KG1 (cell line): ENCODE data around the gene TMEM235.
A peak's percentile ranks its signal among the peaks of the same experiment; 100 is the strongest.

Experiments
- DNase-seq: peaks from one replicate; lab custom pipeline; 2025; lab: John Stamatoyannopoulos, UW

TMEM235 gene

GRCh38 chr17:78230996-78231935 lies at the start of gene TMEM235:
Gene TMEM235 (plus strand): TSS chr17:78231631. CDS start chr17:78232024, 393 bp downstream.
- no peak for DNase-seq

GRCh38 chr17:78182504-78182903 lies 48.9 kb upstream of the TMEM235 start:
- no peak for DNase-seq

GRCh38 chr17:78183916-78184315 lies 47.5 kb upstream of the TMEM235 start:
- no peak for DNase-seq

GRCh38 chr17:78184351-78184750 lies 47.1 kb upstream of the TMEM235 start:
- no peak for DNase-seq

- DNase-seq, result no peak
Observed at GRCh38 chr17:78184868-78185267, 46.6 kb upstream of the TMEM235 start.

GRCh38 chr17:78185981-78186691 lies 45.3 kb upstream of the TMEM235 start:
- DNase-seq, result no peak

- DNase-seq, result peak; percentile 94
Observed at GRCh38 chr17:78186692-78187595, 44.5 kb upstream of the TMEM235 start, which contains the start of the genes AFMID and TK1. Gene AFMID (plus strand): TSS chr17:78187362. CDS start chr17:78187371, 9 bp downstream. Gene TK1 (minus strand): TSS chr17:78187052. CDS start chr17:78186994, 58 bp downstream.

GRCh38 chr17:78196716-78197115 lies 34.7 kb upstream of the TMEM235 start:
- no peak for DNase-seq

- DNase-seq, result no peak
Observed at GRCh38 chr17:78197147-78197832, 34.1 kb upstream of the TMEM235 start.

- DNase-seq, result no peak
Observed at GRCh38 chr17:78200451-78200850, 31.0 kb upstream of the TMEM235 start.

- DNase-seq, result no peak
Observed at GRCh38 chr17:78202666-78203065, 28.8 kb upstream of the TMEM235 start.

- no peak for DNase-seq
Observed at GRCh38 chr17:78204387-78205123, 26.9 kb upstream of the TMEM235 start.

- no peak for DNase-seq
Observed at GRCh38 chr17:78205124-78205775, 26.2 kb upstream of the TMEM235 start.

- no peak for DNase-seq
Observed at GRCh38 chr17:78206298-78206697, 25.1 kb upstream of the TMEM235 start.

- no peak for DNase-seq
Observed at GRCh38 chr17:78208486-78208885, 22.9 kb upstream of the TMEM235 start.

GRCh38 chr17:78210111-78210510 lies 21.3 kb upstream of the TMEM235 start:
- DNase-seq, result no peak

GRCh38 chr17:78211032-78211431 lies 20.4 kb upstream of the TMEM235 start:
- DNase-seq, result no peak

GRCh38 chr17:78214016-78214705 lies 17.3 kb upstream of the TMEM235 start, which contains the start of gene BIRC5:
Gene BIRC5 (plus strand): TSS chr17:78214253. CDS start chr17:78214317, 64 bp downstream.
- DNase-seq, result peak; percentile 93

- DNase-seq, result no peak
Observed at GRCh38 chr17:78214706-78215061, 16.7 kb upstream of the TMEM235 start.
